DMS53 treated with DMSO at 0.1 percent for 48 hours (cell line): ENCODE data around the gene RIPK1.
"Not testable (repeated sequence)": the region's sequence is repeated elsewhere in the genome, so short reads cannot be mapped to it uniquely, and the experiment has no call there.

ENCODE experiments used
- DNase-seq: peaks from one replicate; lab custom pipeline; 2025; ENCODE audit not compliant: unreplicated experiment; lab: John Stamatoyannopoulos, UW

RIPK1 gene

DNA sequence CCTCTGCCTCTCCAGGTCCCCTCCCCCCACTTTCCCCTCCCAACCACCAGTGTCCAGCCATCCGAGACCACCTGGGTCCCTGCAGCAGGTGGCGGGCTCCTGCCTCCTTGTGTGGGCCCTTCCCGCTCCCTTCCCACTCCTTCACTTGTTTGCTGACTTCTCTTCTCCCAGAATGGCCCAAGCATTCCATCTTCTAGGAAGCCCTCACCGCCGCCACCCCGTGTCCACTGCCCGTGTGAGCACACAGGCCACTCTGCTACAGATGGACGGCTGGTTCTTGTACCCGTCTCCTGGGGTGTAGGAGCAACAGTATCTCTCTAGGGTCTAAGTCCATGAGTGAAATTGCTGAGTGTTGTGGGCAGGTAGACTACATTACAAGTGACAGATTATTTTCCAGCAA lies 65.2 kb downstream of the RIPK1 start:
- DNase-seq: no peak

DNA sequence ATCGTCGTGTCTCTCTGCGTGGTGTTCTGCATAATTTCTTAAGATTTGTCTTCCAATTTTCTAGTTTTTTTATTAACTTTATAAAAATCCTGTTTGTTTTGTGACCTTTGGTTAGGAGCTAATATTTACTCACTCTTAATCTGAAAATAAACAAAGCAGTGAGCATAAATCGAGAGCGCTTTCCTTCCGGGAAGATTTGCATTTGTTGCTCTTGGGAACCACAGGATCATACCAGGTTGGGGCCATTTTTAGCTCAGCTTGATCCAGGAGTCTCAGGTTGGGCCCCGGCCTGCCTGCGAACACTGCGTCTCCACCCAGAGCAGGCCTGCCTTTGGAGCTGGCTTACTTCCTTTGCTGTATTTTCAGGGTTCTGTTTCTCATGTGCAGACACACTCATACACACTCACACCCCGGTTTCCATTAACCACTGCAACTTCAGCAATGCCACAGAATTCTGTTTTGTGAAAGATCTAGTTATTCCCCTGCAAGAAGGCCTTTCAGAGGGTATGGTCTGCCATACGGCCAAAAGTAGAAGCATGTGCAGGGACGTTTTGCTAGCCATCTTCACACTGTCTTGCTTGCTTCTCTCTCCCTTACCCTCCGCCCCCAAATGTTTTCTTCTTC lies 67.5 kb downstream of the RIPK1 start:
- peak; percentile 86 for DNase-seq

DNA sequence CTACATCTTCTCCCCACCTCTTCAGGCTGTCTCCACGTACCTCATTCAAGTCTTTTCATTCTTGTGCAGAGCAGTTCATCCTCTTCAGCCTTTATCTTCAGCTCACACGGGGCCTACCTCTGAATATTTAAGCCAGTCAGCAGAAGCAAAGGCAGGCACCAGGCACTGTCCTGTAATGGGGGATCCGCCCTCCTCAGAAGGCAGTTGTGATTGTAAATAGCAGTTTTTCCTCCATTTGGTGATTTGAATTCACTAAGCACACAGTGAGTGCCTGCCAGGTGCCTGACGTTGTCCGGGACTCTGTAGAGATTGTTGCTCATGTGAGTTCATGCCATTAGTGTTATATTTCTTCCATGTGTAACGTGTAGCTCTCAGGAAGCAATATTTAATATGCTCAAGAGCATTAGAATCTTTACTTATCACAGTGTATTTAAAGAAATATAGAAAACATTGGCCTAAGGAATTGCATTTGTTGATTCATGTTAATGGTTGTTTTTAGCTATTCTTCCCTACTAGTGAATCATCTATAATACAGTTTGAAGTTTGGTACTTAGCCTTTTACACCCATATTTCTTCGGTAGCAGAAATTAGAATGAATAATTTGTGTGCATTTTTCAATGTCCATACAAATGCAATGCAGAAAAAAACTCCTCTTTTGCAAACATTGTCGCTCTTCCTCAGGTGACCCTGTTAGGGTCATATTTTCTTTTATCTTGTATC lies 68.2 kb downstream of the RIPK1 start:
- peak; percentile 27 for DNase-seq

DNA sequence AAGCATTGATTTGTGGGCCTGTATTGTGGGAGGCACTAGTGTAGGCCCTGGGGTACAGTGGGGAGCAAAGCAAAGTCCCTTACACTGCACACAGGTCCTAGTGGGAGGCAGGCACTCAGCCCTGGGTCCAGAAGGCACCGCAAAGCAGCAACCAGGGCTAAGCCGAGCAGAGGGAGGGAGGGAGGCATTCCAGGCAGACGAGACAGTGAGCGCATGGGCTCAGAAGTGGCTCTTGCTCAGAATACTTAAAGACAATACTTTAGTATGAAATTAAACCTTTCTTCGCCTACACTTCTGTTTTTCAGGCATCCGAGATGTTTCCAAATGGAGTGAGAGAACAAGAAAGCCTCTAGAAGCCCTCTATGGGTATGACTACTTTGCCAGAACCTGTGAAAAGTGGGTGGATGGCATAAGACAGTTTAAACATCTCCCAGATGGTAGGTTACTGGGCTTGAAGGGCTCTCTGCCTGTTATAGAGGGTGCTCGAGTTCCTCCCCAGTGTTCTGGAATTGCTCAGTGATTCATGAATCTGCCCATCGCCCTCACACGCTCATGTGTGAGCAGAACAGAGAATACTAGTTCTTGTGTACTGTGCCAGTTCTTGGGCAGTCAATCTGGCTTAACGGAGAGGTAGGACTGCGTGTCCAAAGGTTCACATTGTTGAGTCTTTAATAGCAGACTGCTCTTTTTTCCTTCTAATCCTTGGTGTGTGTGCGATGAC lies 68.9 kb downstream of the RIPK1 start:
- peak; percentile 40 for DNase-seq

DNA sequence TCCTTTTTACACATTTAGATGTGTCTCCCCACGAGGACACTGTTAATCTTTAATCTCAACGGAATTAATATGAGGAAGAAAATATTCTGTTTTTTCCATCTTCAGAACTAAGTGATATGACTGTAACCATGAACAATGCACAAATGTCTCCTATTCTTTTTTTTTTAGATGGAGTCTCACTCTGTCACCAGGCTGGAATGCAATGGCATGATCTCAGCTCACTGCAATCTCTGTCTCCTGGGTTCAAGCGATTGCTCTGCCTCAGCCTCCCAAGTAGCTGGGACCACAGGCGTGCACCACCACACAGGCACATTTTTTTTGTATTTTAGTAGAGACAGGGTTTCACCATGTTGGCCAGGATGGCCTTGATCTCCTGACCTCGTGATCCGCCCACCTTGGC lies 69.6 kb downstream of the RIPK1 start:
- DNase-seq: not testable (repeated sequence)

DNA sequence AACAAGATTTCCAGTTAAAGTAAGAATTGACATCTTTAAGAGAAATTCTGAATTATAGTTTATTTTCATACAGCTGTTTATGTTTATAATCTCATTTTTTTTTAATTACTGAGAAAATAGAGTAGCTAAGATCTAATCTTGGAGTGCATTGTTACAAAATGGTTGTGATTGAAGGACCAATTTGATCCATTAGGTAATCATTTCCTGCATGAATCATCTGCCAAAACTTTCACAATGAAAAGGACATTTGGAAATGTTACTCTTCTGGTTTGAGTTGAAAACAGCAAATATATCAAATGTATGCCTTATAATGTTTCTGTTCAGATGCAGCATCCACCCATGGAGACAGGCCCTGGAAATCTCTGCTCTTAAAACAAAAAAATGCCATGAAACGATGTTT lies 70.0 kb downstream of the RIPK1 start:
- no peak for DNase-seq

DNA sequence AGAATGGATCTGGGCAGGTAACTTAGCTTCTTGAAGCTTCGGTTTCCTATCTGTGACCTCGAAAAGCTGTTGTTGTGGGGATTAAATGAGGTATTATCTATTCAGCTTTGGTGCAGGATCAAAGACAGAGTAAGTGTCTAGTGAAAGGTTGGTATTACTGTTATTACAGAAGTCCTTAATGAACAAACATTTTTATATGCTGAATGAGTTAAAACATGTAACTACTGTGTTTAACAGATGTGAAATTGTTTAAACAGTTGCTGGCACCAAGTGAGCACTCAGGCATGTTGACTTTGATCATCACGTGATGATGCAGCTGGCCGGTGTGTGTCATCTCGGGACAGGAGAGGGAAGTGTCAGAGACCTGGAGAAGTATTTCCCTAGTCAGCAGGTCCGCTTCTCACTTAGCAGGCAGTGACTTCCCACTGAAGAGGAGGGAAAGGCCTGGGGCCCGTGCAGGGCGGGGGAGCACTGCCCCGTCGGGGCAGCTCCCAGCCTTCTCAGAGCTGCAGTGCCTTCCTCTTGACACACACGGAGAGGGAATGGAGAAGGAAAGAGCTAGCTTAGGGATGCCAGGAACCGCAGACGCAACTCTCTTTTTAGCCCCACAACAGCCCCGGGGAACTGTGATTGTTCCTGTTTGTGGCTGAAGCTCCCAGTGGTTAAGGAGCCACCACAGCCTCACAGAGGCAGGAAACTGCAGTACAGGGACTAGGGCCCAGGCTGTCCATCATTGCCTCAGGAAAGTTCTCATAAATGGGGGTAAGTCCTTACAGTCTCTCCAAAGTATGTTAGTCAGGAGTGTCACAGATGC lies 71.0 kb downstream of the RIPK1 start:
- DNase-seq: peak; percentile 97

DNA sequence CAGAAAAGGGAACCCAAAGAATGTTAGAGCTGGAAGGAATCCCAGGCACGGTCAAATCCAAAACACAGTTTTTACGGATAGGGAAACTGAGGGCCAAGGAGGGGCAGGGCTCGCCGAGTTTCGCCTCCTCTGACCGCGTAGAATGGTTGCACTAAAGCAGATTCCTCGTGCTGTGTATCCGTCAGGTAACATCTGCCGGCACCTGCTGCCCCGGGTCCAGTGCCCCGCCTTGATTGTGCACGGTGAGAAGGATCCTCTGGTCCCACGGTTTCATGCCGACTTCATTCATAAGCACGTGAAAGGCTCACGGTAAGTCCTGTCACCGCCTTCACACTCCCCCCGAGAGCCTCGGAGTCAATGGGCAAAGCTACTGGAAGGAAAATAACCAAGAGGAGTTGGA lies 71.9 kb downstream of the RIPK1 start:
- DNase-seq: peak; percentile 43

DNA sequence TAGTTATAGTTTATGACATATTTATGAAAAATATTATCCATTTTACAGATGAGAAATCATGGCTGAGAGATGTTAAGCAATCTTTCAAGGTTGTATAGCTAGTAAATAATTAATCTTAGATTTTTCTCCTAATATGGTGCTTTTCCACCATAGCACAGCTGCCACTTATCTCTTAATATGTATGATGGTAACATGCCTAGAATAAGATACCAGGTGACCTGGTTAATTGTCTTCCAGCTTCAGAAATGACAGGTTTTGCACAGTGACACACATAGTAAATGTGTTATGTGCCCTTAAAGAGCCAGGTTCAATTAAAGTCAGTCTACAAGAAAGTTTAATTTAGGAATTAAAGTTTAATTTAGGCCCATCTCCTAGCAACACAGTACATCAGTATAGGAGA lies 74.2 kb downstream of the RIPK1 start:
- DNase-seq: peak; percentile 27

DNA sequence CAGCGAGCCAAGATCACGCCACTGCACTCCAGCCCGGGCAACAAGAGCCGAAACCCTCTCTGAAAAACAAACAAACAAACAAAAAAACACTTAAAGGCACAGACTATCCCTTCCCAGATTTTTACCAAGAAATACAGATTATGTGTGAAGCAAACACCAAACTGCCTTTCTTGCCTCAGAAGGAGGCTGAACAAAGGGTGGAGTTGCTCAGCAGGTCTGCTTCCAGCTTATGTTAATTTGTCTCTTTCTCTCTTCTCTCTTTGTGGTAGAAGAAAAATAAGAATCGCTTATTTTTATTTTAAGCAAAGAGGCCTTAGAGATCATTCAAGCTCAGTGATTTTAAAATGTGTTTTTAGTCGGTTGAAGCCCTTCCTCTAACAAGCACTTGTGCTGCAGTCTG lies 74.9 kb downstream of the RIPK1 start:
- DNase-seq: no peak

DNA sequence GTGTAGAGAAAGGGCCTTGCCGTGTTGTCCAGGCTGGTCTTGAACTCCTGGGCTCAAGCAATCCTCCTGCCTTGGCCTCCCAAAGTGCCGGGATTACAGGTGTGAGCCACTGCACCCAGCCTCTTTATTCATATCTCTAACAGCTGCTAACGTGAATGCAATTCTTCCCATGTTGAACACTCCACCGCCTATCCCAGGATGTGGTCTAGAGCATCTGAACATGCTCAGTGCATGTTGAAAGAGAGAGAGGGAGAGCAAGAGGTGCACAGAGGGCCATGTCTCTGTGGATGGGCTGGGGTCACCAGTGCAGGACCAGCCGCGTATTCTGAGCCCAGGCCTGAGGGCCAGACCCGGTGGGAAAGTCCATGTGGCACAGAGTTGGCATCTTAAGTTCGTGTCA lies 76.3 kb downstream of the RIPK1 start:
- DNase-seq: no peak

DNA sequence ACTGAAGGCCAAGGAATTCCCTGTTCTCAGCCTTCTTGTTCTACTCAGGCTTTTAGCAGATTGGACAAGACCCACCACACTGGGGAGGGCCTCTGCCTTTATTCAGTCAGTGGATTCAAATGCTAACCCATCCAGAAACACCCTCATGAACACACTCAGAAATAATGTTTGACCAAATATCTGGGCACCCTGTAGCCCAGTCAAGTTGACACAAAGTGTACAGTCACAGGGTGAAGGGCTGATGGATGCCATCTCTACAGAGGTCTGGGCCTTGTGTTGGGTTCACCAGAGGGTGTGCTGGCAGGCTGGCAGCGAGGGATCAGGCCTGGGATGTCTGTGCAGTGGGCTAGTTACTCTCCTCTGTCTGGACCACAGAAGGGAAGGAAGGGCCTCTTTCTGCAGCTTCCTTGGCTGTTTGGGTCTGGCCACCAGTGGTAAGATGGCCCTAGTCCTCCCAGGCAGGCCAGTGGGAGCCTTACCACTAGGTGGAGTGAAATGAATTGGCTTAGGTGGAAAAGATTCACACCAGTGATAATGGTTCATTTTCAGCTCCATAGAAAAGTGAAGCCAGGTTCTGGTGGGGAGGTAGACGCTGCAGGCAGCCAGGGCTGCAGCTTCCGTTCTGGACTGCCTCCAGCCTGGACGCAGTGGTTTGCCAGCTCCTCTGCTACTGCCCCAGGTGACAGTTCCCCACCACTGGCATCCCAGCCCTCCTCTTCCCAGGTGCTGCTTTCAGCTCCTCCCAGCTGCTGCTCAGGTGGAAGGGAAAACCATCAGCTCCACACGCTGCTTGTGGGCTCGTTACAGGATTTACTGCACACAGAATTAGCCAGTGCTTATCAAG lies 79.8 kb downstream of the RIPK1 start:
- no peak for DNase-seq

DNA sequence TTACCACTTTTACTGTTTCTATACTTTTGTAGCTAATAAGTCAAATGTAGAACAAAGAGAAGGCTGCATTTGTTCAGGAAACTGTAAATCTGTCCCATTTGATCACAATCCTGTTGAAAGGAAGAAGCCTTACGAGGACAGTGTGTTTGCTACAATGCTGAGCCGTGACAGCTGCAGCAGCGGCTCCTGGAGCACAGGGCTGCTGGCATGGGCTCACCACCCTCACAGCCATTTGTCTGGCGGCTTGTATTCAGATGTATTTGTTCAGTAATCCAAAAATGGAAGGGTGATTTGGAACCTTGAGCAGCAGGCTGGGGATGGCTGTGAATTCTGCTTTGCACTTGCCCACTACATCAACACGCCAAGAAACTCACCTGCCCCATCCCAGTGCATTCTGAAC lies 83.4 kb downstream of the RIPK1 start:
- no peak for DNase-seq

DNA sequence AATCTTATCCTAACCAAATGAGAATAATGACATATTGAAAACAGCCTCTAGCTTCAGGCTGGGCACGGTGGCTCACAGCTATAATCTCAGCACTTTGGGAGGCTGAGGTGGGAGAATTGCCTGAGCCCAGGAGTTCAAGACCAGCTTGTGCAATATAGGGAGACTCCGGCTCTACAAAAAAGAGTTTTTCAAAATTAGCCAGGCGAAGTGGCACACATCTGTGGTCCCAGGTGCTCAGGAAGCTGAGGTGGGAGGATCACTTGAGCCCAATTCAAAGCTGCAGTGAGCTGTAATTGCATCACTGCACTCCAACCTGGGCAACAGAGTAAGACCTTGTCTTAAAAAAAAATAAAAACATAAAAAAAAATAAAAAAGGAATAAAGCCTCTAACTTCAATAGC lies 84.4 kb downstream of the RIPK1 start:
- DNase-seq: no peak

DNA sequence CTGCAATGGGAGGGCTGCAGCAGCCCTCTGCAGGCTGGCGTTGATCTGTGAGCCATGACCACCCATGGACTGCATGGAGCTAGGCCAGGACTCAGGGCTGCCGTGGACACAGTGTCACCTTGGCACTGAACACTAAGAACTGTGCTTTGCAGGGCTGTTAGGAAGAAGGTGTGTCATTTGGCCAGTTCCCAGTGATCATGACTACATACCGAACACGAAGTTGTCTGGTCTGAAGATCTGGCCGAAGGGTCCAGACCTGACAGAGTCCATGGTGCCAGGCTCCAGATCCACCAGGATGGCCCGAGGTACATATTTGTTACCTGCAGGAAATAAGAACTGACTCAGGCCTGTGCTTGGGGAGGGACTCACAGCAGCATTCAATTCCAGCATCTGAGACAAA lies 87.1 kb downstream of the RIPK1 start:
- DNase-seq: not testable (repeated sequence)

DNA sequence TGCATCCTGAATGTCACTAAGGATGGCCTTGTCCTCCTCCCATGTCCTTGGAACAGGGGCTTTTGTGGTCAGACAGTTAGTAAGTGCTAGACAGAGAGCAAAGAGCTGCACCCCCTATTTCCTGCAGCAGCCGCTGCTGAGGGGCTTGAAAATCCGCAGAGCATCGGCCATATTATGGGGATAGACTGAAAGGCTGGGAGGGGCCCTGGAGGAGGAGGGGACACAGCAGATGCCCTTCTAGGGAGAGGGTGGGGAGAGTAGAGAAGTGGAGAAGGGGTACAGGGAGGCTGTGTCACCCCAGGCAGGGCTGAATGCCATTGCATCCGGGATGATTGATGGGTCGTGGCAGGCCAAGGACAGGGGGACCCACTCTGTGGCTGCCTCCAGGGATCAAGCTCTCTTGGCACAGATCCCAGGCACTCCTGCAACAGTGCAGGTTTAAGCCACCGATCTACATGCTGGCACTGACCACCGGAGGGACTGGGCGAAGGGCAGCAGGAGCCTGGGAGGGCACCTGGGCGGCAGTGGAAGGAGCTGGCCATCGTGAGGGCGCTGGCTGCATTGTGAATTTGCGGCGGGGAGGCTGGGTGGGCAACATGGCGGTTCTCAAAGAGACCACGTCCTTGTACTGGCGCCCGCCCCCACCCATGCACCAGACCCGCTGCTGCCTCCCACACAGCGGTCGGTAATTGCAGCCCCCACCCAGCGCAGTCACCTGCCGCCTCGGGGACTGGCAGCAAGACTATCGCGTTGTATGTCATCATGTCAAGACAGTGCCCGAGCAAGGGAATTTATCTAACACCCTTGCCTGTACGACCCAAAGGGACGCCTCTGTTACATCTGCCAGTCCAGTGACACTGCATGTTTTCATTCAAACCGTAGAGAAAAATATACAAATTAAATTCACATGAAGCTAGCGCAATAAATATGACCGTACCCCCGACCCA lies 88.2 kb downstream of the RIPK1 start:
- DNase-seq: not testable (repeated sequence)

DNA sequence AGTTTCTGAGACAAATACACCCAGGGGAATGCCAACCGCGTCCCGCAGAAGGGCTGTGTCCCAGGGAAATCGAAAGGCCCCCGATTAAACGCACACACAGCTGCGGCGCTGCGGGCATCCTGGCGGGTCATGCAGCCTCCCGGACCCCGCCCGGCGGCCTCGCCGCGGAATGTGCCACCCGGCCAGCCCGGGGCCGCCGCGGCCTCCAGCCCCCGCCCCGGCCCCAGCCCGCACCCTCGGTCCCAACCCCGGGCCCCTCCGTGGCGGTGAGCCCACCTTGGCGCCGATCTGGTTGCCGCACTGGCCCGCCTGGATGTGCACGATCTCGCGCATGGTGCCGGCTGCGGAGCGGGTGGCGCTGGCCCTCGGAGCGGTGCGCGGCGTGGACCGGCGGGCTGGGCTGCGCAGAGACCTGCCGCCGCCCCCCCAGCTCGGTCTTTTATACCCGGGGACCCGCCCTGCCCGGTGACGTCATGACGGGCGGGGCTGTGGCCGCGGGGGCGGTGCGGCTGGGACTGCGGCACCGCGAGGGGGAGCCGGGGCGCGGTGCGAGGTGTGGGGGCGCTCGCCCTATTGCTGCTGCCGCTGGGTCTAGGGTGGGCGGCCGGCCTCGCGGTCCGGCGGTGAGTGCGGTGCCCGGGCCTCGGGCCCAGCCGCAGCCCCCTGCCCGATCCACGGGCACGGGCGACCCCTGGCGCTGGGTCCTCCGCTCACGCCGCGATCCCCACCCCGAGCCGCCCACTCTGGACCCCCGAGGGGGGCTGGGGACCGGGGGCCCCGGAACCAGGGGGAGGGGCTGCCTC lies 89.0 kb downstream of the RIPK1 start, which contains the start of gene TUBB2A:
Gene TUBB2A (minus strand): TSS at position 414 of the 803 bp plus-strand sequence. CDS start 81 bp downstream, at position 333.
- peak; percentile 39 for DNase-seq
